Activated CD4-positive, CD25-positive, alpha-beta regulatory T cell (primary cell): ENCODE measurements around the gene TOGARAM2.
"Not testable (repeated sequence)": the region's sequence is repeated elsewhere in the genome, so short reads cannot be mapped to it uniquely, and the experiment has no call there.

Experiments used
- DNase-seq, 4 experiments: peaks; one replicate each; lab custom pipeline; 2025; lab: John Stamatoyannopoulos, UW

TOGARAM2 gene

GRCh38 chr2:29072251-29072650 lies 91.2 kb downstream of the TOGARAM2 start:
- DNase-seq, result no peak

- DNase-seq, result no peak
Observed at GRCh38 chr2:29072971-29073725, 92.0 kb downstream of the TOGARAM2 start.

- no peak for DNase-seq
Observed at GRCh38 chr2:29073933-29074332, 92.8 kb downstream of the TOGARAM2 start.

DNA sequence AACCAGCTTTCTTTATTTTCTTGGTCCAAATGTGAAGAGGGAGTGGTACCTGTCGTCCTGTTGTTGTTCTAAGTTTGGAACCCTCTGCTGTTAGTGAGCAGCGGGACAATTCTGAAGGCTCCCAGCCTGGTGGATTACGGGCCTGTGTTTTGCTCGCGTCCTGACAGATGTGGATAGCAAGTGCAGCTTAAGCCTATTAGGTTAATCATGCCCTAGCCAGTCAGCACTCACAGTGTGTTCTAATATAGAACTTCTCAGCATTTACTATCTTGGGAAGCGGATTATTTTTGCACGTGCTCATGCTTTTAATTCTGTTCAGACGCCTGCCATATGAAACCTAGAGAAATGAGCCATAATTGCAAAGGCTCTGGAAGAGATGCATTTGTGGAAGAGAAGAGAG lies 93.3 kb downstream of the TOGARAM2 start, which contains the start of gene PCARE:
TSS of gene PCARE (minus strand) at position 113 of the 400 bp plus-strand sequence. CDS start 262 bp downstream, outside the sequence.
- DNase-seq, result no peak

DNA sequence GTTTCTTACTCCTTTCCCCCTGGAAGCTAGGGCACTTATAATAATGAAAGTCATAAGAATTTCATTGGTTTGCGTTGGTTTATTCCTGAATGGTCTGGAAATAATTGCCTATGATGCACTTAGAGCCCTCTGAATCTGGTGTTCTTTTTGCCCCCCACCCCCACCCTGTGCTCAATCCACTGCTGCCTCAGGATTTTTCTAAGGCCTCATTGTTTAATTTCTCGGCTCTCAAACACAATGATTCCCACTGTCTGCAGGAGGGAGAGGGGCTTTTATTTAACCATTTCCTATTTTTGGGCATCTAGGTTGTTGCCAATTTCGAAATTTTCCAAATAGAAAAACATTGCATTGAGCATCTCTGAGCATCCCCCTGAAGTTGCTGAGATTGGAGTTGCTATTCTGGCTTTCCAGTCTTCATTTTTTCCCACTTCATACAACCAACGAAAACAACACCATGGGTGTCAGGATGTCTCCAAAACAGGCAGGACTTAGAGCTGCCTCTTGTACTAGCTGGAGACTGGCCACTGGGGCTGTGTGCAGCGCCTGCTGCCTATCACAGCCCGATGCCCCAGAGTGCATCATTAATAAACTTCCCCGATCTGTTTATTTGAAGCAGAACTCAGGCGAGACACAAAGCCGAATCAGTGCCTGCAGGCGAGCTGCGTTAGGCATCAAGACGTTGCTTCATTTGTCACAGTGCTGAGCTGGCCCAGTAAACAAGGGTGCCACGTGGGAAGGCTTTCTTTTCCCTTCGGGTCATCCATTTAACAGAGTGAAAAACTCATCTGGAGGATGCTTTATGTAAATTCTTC lies 95.0 kb downstream of the TOGARAM2 start:
- no peak for DNase-seq

GRCh38 chr2:29079887-29080286 lies 98.8 kb downstream of the TOGARAM2 start:
- DNase-seq, result no peak

DNA sequence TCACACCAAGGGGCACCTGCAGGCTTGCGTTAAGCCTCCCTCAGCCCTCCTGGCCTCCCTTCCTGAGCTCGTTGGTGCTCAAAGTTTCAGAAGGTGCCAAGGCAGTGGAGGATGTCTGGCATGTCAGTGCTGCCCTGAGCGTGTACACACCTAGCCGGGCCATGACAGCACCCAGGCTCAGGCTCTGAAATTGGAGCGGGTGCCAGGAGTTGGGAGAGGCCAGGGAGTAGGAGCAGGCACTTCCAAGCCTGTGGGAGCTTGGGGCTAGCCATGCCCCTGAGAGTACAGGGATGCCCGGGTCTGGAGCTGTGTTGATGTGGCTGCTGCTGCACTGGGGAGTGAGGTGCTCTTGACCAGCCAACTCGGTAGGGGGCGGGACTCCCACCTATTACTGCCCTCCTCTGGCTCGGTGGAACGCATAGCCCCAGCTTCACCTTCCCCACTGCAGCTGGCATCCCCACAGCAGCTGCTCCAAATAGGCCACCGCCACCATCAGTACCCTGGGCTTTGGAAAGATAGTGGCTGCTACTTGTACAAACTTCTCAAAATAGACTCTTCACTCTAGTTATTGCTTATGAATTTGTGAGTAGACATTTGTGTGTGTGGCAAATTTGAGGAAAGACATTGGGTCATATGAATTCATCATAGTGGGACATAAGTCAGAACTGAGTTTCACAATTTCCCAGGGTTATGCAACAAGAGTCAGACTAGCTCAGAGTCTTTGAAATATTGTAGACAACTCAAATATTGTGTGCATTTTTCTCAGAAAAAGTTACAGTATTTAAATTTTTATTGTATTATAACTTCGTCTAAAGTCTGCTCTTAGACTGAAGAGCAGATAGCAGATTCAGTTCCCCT lies 100.0 kb downstream of the TOGARAM2 start:
- no peak for DNase-seq

GRCh38 chr2:29082804-29083495 lies 101.9 kb downstream of the TOGARAM2 start:
- no peak for DNase-seq

GRCh38 chr2:29084554-29084953 lies 103.5 kb downstream of the TOGARAM2 start:
- no peak for DNase-seq

GRCh38 chr2:29090311-29090710 lies 109.2 kb downstream of the TOGARAM2 start:
- DNase-seq, result not testable (repeated sequence)

DNA sequence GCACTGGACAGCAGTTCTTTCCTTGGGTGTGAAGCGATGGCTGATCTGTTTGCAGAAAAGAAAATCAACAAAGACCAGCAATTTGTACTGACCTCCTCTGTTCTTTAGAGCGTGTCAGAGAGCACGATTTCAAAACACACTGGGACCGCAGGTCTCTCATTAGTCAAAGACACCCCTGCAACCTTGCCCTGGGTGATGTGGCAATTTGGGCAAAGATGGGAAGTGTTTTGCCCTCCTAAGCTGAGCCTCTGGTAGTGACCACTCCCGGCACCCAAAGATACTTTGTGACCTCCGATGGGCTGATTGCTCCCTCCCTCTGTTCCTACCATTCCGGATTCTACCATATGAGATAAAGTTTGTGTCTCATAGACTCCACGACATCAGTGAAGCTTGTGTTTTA lies 115.9 kb downstream of the TOGARAM2 start:
- no peak for DNase-seq

DNA sequence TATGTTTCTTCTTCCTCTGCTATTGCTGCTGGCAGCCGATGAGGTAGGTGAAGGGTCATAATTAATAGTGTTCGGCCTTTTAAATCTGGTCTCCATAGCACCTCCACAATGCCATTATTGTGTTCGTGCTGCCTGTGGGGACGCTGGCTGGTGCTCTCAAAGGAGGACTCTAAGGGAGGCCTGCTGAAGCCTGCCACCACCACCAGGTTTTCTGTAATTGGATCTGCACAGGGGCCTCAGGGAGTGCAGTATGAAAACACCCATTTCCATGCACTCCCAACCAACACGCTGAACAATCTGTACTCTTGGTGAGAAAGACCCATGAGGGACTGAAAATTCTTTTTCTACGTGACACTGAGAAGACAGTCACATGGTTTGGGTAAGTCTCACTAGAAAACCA lies 116.5 kb downstream of the TOGARAM2 start:
- no peak for DNase-seq

DNA sequence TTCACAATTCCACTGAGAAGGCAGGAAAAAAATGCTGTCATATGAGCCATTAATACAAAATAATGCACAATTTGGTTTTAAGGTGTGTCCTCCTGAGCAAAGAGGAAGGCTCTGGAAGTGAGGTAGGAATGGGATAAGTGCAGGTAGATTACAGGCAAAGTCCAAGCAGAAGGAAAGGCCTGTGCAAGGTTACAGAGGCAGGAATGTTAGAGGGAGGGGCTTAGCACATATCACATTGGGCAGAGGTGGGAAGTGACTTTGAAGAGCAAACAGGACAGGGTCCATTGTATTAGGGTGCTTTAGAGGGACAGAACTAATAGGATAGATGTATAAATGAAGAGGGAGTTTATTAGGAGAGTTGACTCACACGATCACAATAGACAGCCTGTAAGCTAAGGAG lies 119.5 kb downstream of the TOGARAM2 start:
- DNase-seq, result no peak
